SK-N-MC (cell line): ENCODE measurements around the gene PRR20G.

Experiments
- EZH2 ChIP-seq: fragments of 200-600 bp; sonication (generic); IDR thresholded peaks from one replicate; pipeline ENCODE4 v1.6.1; 2017; ENCODE audit warnings: antibody characterized with exemption
- POLR2AphosphoS5 ChIP-seq: IDR thresholded peaks from 2 replicates; pipeline ENCODE4 v1.6.1; 2012; ENCODE audit warnings: mild to moderate bottlenecking, low read depth, low read length, borderline replicate concordance

DNA sequence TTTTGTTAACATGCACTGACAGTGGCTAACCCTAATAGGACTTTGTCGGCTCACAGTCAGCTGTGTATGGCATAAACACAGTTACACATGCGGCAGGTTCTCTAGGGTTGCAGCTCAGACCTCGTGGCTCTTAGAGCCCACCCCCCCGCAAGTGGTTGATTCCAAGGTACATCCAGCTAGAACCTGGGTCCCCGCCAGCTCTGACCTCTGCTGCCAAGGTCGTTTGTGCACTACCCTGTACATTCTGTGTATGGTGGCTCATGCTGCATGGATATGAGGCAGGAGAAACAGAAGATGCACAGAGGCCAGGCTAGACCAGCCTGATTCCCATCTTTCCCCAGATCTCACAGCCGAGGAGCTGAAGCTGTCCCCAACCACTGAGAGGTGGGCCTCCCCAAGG, 25.9 kb downstream of the PRR20G start:
- no peak for TF ChIP-seq EZH2
- TF ChIP-seq POLR2AphosphoS5 = no peak
